SK-N-SH (cell line): ENCODE results near the gene SPRED2. TPM values are rescaled to one million over a fixed set of nuclear protein-coding genes. Genes with fewer than 3 reads are reported as not detected.

Source experiments
- CTCF ChIA-PET: fragments of 300-600, 350-600 bp; formaldehyde crosslinking; extraction: SDS; loops from one replicate; lab custom pipeline; 2021; lab: Yijun Ruan, JAX
- POLR2A ChIA-PET: fragments of 350-600 bp; sonication (Branson Sonifier 250); formaldehyde crosslinking; extraction: SDS; loops from one replicate; lab custom pipeline; 2020; ENCODE audit warnings: antibody characterized with exemption, inconsistent platforms; lab: Yijun Ruan, JAX
- DNase-seq: peaks from one replicate; pipeline ENCODE4 v3.0.0; 2012
- H2AFZ ChIP-seq: fragments of 200-600 bp; sonication (generic); 2 replicates; pipeline ENCODE4 v1.8.1; 2016; ENCODE audit warnings: antibody characterized with exemption, mild to moderate bottlenecking, low read depth
- H3F3A ChIP-seq: fragments of 200-600 bp; sonication (generic); replicated peaks from 2 replicates; pipeline ENCODE3; 2016; ENCODE audit warnings: antibody characterized with exemption, mild to moderate bottlenecking; ENCODE audit not compliant: insufficient read depth
- H3K27ac ChIP-seq, 2 experiments: fragments of 200-500 bp in 1 of 2; fragments of 200-600 bp in 1 of 2; sonication (Bioruptor generic) in 1 of 2; sonication (generic), shearing (Covaris generic) in 1 of 2; 2 replicates each; pipeline versions ENCODE4 v1.5.1 to v1.6.1; 2014 to 2016; ENCODE audit warnings: low read depth in 2 of 2, inconsistent platforms in 1 of 2, low read length in 1 of 2, mild to moderate bottlenecking in 1 of 2, mixed read lengths in 1 of 2
- H3K27me3 ChIP-seq: fragments of 200-600 bp; sonication (generic), shearing (Covaris generic); 2 replicates; pipeline ENCODE4 v1.6.1; 2016; ENCODE audit warnings: mixed run types; ENCODE audit not compliant: insufficient read depth
- H3K36me3 ChIP-seq, 2 experiments: fragments of 200-500 bp in 1 of 2; fragments of 200-600 bp in 1 of 2; sonication (Bioruptor generic) in 1 of 2; sonication (generic) in 1 of 2; replicated peaks in 1 of 2; 2 replicates each; pipeline versions ENCODE3 to v1.5.1; 2014 to 2016; ENCODE audit warnings: low read length in 1 of 2, mild to moderate bottlenecking in 1 of 2; ENCODE audit not compliant: insufficient read depth in 2 of 2, control insufficient read depth in 1 of 2
- H3K4me1 ChIP-seq, 2 experiments: fragments of 200-500 bp in 1 of 2; fragments of 200-600 bp in 1 of 2; sonication (Bioruptor generic) in 1 of 2; sonication (generic), shearing (Covaris generic) in 1 of 2; 2 replicates each; pipeline versions ENCODE4 v1.5.1 to v1.6.1; 2014 to 2016; ENCODE audit warnings: low read depth in 1 of 2, low read length in 1 of 2, mixed run types in 1 of 2; ENCODE audit not compliant: insufficient read depth in 2 of 2, control insufficient read depth in 1 of 2
- H3K4me2 ChIP-seq: fragments of 200-600 bp; sonication (generic), shearing (Covaris generic); 2 replicates; pipeline ENCODE4 v1.6.1; 2017; ENCODE audit warnings: mixed run types
- H3K4me3 ChIP-seq, 2 experiments: fragments of 200-500 bp in 1 of 2; fragments of 200-600 bp in 1 of 2; sonication (Bioruptor generic) in 1 of 2; sonication (generic), shearing (Covaris generic) in 1 of 2; 2 replicates each; pipeline versions ENCODE4 v1.5.1 to v1.8.1; 2014 to 2016; ENCODE audit warnings: low read depth in 2 of 2, inconsistent platforms in 1 of 2, low read length in 1 of 2, mild to moderate bottlenecking in 1 of 2, mixed read lengths in 1 of 2, moderate library complexity in 1 of 2
- H3K79me2 ChIP-seq: fragments of 200-600 bp; sonication (generic); 2 replicates; pipeline ENCODE4 v1.8.1; 2017; ENCODE audit warnings: mild to moderate bottlenecking; ENCODE audit not compliant: insufficient read depth
- H3K9ac ChIP-seq: fragments of 200-600 bp; sonication (generic); 2 replicates; pipeline ENCODE4 v1.6.1; 2017; ENCODE audit warnings: mixed run types
- H3K9me2 ChIP-seq: fragments of 200-600 bp; sonication (generic); 2 replicates; pipeline ENCODE4 v1.6.1; 2017; ENCODE audit warnings: mixed run types
- H3K9me3 ChIP-seq: fragments of 200-600 bp; sonication (generic); 2 replicates; pipeline ENCODE4 v1.6.1; 2017; ENCODE audit warnings: mixed run types, mild to moderate bottlenecking, moderate library complexity
- H4K20me1 ChIP-seq: fragments of 200-600 bp; sonication (generic); 2 replicates; pipeline ENCODE4 v1.6.1; 2017; ENCODE audit warnings: mild to moderate bottlenecking, mixed run types; ENCODE audit not compliant: insufficient read depth
- CHD2 ChIP-seq: fragments of 150-350 bp; IDR thresholded peaks from 2 replicates; pipeline ENCODE4 v1.6.1; 2018; ENCODE audit warnings: low read length; ENCODE audit not compliant: partially characterized antibody
- ELF1 ChIP-seq: IDR thresholded peaks from 2 replicates; pipeline ENCODE4 v1.4.0; 2012
- EP300 ChIP-seq, 2 experiments: IDR thresholded peaks; 2 replicates each; pipeline versions ENCODE4 v1.4.0 to v1.6.1; 2012; ENCODE audit warnings: borderline replicate concordance in 1 of 2, low read depth in 1 of 2, low read length in 1 of 2
- EZH2phosphoT487 ChIP-seq: fragments of 200-600 bp; sonication (generic); IDR thresholded peaks from 2 replicates; pipeline ENCODE4 v1.6.1; 2017; ENCODE audit warnings: low read depth, mixed run types, mild to moderate bottlenecking, antibody characterized with exemption, moderate library complexity, borderline replicate concordance
- IRF3 ChIP-seq: fragments of 150-350 bp; IDR thresholded peaks from 2 replicates; pipeline ENCODE4 v1.6.1; 2016; ENCODE audit warnings: mild to moderate bottlenecking, low read depth, low read length
- JUND ChIP-seq: IDR thresholded peaks from 2 replicates; pipeline ENCODE4 v1.4.0; 2012
- MXI1 ChIP-seq: IDR thresholded peaks from 2 replicates; pipeline ENCODE4 v1.6.1; 2012; ENCODE audit warnings: mild to moderate bottlenecking, low read depth, low read length, improper control_type of control experiment
- POLR2AphosphoS5 ChIP-seq: IDR thresholded peaks from 2 replicates; pipeline ENCODE4 v1.6.1; 2012; ENCODE audit warnings: low read depth, low read length
- RAD21 ChIP-seq: IDR thresholded peaks from 2 replicates; pipeline ENCODE4 v1.6.1; 2012; ENCODE audit warnings: mild to moderate bottlenecking, low read length
- RCOR1 ChIP-seq: fragments of 150-350 bp; IDR thresholded peaks from 2 replicates; pipeline ENCODE4 v1.6.1; 2017; ENCODE audit warnings: antibody characterized with exemption, low read length
- RFX5 ChIP-seq: IDR thresholded peaks from 2 replicates; pipeline ENCODE4 v1.6.1; 2012; ENCODE audit warnings: mild to moderate bottlenecking, improper control_type of control experiment, low read length
- SMC3 ChIP-seq: IDR thresholded peaks from 2 replicates; pipeline ENCODE4 v1.6.1; 2012; ENCODE audit warnings: low read depth, low read length, improper control_type of control experiment
- TAF1 ChIP-seq: IDR thresholded peaks from 2 replicates; pipeline ENCODE4 v1.6.1; 2012; ENCODE audit warnings: low read depth, mild to moderate bottlenecking, low read length, moderate library complexity, borderline replicate concordance
- YY1 ChIP-seq: IDR thresholded peaks from 2 replicates; pipeline ENCODE4 v1.4.0; 2012; ENCODE audit warnings: low read depth, mild to moderate bottlenecking
- WGBS: methylation state at CpG from one replicate; pipeline ENCODE4 v1.1.6; 2017; ENCODE audit warnings: low lambda C conversion rate; 5-methylcytosine and 5-hydroxymethylcytosine counted together
- polyA plus RNA-seq, 3 experiments: library from polyadenylated mRNA; depleted of rRNA; stranded (reverse); fragments of >200 nt; gene quantifications; 2 replicates each; pipeline ENCODE4 v1.2.3, GENCODE V29; 2012
- TF ChIP-seq, protein P1 (sequence below): fragments of 150-350 bp; IDR thresholded peaks from 2 replicates; pipeline ENCODE4 v1.6.1; 2017; ENCODE audit warnings: antibody characterized with exemption, low read length, low read depth, borderline replicate concordance
- TF ChIP-seq, protein P2 (sequence below): fragments of 200-600 bp; sonication (generic); IDR thresholded peaks from 2 replicates; pipeline ENCODE4 v1.6.1; 2017; ENCODE audit warnings: antibody characterized with exemption, mild to moderate bottlenecking, moderate library complexity

Gene SPRED2
- polyA plus RNA-seq, 1 of the 3 experiments (the other 2 are of a cell fraction): 21.9 TPM

DNA sequence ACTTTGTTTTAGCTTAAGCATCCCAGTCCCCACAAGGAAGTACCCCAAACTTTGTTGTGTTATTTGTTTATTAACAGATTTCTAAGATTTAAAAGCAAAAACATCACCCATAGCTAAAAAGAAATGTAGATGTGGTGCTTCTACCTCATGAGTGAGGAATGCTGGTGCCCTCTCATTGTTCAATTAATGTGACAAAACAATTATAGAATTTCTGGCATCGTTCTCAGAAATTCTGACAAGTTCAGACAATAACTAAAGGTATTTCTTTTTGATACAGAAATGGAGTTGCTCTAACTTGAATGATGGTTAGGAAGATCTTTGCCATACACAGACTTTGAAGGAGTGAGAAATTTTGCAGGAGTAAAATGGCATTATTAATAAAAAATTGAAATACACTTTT, 42.9 kb downstream of the SPRED2 start:
- H3K79me2 ChIP-seq: peaks cover 99% of the 10 kb centered on the region
- no peak overlapping the region; the same call in 1 of the 2 replicates for H3K4me2 ChIP-seq
- peak overlapping the region in 1 of 2 experiments; percentile 65; a peak in 1 of 4 replicates for H3K27ac ChIP-seq
- TF ChIP-seq SMC3 (no peak), MXI1 (no peak), POLR2AphosphoS5 (no peak), ELF1 (no peak), RAD21 (no peak), RCOR1 (no peak)
- no peaks in the 10 kb centered on the region for H3K27me3 ChIP-seq
- no peak overlapping the region for H3K4me3 ChIP-seq
- no peak overlapping the region for H2AFZ ChIP-seq
- peaks cover 96% of the 10 kb centered on the region for H4K20me1 ChIP-seq
- H3F3A ChIP-seq: peaks cover 2% of the 10 kb centered on the region
- DNase-seq: no peak
- no peak overlapping the region for H3K9ac ChIP-seq
- H3K36me3 ChIP-seq: no peaks in the 10 kb centered on the region
- no peaks in the 10 kb centered on the region for H3K9me3 ChIP-seq
- WGBS: 93% methylated on average over 1 of the region's 1 CpG
- ChIA-PET POLR2A (no interaction called here), CTCF (no interaction called here)
- no peaks in the 10 kb centered on the region for H3K9me2 ChIP-seq
- H3K4me1 ChIP-seq: peaks cover 25 to 29% of the 10 kb centered on the region in 2 experiments

GRCh38 chr2:65388596-65389390, 43.6 kb downstream of the SPRED2 start:
- H3K4me2 ChIP-seq: no peak overlapping the region; the same call in 1 of the 2 replicates
- ChIA-PET CTCF (no interaction called here), POLR2A (interaction anchor here (0.6 kb wide), 1 partner anchor 8 kb away, joined by 3 read pairs; no protein-coding TSS in a partner anchor)
- no peak for TF ChIP-seq TAF1
- no peak for TF ChIP-seq ELF1
- no peak for TF ChIP-seq IRF3
- TF ChIP-seq RFX5: no peak
- no peak for TF ChIP-seq EZH2phosphoT487
- TF ChIP-seq, protein P1, sequence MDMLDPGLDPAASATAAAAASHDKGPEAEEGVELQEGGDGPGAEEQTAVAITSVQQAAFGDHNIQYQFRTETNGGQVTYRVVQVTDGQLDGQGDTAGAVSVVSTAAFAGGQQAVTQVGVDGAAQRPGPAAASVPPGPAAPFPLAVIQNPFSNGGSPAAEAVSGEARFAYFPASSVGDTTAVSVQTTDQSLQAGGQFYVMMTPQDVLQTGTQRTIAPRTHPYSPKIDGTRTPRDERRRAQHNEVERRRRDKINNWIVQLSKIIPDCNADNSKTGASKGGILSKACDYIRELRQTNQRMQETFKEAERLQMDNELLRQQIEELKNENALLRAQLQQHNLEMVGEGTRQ: no peak
- TF ChIP-seq, protein P2, sequence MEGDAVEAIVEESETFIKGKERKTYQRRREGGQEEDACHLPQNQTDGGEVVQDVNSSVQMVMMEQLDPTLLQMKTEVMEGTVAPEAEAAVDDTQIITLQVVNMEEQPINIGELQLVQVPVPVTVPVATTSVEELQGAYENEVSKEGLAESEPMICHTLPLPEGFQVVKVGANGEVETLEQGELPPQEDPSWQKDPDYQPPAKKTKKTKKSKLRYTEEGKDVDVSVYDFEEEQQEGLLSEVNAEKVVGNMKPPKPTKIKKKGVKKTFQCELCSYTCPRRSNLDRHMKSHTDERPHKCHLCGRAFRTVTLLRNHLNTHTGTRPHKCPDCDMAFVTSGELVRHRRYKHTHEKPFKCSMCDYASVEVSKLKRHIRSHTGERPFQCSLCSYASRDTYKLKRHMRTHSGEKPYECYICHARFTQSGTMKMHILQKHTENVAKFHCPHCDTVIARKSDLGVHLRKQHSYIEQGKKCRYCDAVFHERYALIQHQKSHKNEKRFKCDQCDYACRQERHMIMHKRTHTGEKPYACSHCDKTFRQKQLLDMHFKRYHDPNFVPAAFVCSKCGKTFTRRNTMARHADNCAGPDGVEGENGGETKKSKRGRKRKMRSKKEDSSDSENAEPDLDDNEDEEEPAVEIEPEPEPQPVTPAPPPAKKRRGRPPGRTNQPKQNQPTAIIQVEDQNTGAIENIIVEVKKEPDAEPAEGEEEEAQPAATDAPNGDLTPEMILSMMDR: no peak
- TF ChIP-seq CHD2: no peak
- no peak for TF ChIP-seq JUND
- no peak for TF ChIP-seq EP300 (IDR thresholded peaks at IDR 0.05; ENCODE audit: borderline replicate concordance in 1 of 2, low read depth in 1 of 2, low read length in 1 of 2)
- no peak for TF ChIP-seq YY1
- H3F3A ChIP-seq: peaks cover 3% of the 10 kb centered on the region
- peaks cover 29% of the 10 kb centered on the region in 2 experiments for H3K4me1 ChIP-seq
- H3K27ac ChIP-seq: peak overlapping the region in 1 of 2 experiments; percentile 65; a peak in 2 of 4 replicates
- no peak overlapping the region for H2AFZ ChIP-seq
- 82% methylated on average over 3 of the region's 3 CpGs for WGBS
- H3K4me3 ChIP-seq: no peak overlapping the region
- H3K79me2 ChIP-seq: peaks cover 97% of the 10 kb centered on the region
- no peaks in the 10 kb centered on the region for H3K27me3 ChIP-seq
- no peaks in the 10 kb centered on the region for H3K9me2 ChIP-seq
- H3K9me3 ChIP-seq: no peaks in the 10 kb centered on the region
- peaks cover 95% of the 10 kb centered on the region for H4K20me1 ChIP-seq
- H3K9ac ChIP-seq: no peak overlapping the region
- H3K36me3 ChIP-seq: no peaks in the 10 kb centered on the region
- DNase-seq: peak; percentile 30
